Measurements from ENCODE around the gene THAP7.

DNA sequence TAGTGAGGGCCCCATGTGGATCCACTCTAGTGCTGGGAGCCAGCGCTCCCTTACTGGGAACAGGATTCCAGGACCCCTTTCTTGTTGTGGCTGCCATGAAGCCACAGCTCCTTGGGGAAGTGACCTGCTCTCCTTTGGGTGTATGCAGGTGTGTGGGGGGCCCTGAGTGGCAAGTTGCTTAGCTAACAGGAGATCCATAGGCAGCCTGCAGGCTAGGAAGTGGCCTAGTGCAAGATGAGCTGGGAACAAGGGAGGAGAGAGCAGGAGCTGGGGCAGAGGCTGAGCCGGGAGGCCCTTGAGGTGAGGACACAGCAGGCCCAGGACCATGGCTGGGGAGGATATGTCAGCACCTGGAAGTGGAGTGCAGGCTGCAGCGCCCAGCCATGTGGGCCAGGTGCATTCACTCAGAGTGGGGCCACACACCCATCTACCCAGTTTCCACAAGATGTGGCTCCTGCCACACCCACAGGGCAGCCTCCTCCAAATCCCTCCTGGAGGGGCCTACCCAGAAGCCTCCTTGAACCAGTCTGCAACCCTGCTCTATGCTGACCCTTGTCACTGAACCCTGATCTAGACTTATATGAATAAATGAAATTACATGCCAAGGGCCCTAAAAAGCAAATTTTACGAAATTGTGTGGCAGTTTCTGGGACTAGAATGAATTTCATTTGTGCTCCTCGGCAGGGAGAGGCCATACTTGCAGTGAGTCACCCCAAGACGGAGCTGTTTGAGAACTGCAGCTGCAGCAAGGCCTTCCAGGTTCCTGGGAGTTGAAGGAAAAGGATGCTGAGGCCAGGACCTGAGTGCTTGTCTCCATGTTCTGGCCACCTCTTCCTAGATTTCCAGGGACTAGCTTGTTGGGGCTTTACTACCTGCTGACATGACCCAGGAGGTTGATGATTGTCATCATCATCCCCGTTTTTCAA, 3.2 kb downstream of the THAP7 start:
- TF ChIP-seq POLR2A (IDR thresholded peaks at IDR 0.05) (no peak), CTCF (IDR thresholded peaks at IDR 0.05) (no peak)
